Neuronal stem cell (in vitro differentiated cells): ENCODE data around the gene UBL7. TPM values are rescaled to one million over a fixed set of nuclear protein-coding genes. Genes with fewer than 3 reads are reported as not detected.

Experiments
- small RNA-seq: library from polyadenylated mRNA; stranded (forward); fragments of <200 nt; extraction: miRNeasy Mini kit (QIAGEN cat#:217004); gene quantifications from one replicate; pipeline ENCODE3, GENCODE V24; 2013; ENCODE audit not compliant: insufficient read depth

Gene UBL7

Small RNA genes lying within 50 kb of the gene (small RNA-seq; reads per million reads assigned to genes)
- gene MIR6881 (1.6 reads per million), gene RF00591 (not detected)
